ENCODE results near the gene HS1BP3.

HS1BP3 gene

DNA sequence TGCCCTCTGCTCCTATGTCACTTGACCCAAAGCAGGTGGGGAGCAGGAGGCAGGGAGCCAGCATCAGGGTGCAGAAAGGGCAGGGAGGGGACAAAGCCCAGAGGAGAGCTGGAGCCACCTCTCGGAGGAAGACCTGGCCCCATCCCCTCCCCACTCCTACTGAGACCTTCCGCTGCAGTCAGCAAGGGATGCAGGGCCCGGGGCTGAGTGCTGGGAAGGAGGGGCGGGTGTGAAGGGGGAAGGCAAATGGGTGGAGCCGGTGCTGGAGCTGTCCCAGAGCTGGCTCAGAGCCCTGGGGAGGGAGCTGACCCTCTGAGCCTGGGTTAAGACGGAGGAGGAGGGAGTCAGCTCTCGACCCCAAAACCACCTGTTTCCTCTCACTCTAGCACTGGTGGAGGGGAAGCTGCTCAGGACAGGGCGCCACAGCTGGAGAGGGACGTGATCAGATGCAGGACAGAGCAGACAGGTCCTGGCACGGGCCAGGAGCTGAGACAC is 33.8 kb downstream of the HS1BP3 start:
- no peak for DNase-seq (ENCODE audit: low spot score)

DNA sequence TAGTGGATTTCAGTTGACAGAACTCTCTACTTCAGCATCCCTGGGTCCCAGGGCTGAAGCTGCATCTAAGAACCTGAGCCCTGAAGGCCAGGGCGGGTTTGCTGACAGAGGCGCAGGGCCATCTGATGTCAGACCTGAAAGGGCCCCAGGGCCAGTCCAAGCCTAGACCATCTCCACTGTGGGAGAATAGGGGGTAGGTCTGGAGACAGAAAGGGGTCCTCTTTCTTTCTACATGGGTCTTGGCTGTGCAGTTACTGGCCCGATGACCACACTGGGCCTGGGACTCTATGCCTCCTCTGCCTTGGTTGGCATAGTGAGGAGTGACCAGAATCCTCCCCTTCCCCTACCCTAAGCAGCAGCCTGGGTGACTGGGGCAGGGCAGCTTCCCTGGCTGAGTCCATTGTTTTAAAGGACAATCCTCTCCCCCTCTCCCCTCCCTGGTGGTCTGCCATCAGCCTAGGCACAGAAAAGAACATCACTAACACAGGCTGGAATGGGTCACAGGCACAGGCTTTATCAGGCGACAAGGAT is 34.5 kb downstream of the HS1BP3 start:
- DNase-seq (ENCODE audit: low spot score) = no peak

DNA sequence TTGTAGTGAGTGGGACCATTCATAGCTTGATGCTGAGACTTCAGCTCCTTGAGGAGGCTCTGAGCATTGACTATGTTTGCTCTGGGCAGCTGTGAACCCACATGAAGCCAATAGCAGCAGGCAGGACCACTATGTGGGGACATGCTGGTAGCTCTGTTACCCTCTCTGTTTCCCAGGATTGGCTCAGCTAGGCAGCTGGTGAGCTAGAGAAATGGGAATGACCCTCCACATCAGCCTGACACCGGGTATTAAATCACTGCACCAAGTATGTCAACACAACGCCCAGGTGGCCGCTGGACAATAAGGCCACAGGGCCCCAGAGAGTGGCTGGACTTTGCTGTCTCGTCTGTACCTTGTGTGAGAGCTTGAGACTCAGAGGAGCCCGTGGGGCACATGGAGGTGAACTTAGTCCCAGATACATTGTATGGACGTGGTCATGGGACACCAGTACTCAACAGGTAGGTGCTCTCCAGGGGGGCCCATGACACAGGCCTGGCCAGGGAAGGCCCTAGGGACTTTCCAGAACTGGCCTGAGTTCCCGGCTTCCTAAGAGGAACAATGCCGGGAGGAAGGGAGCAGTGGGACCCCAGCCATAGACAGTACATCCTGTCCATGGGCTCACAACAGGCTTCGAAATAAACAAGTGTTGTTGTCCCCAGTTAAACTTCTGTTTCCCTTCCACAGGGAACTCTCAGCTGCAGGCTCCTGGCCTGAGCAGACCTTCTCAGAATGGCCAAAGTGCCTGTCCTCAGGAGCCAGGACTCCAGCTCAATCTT is 35.2 kb downstream of the HS1BP3 start:
- DNase-seq (ENCODE audit: low spot score) = no peak

DNA sequence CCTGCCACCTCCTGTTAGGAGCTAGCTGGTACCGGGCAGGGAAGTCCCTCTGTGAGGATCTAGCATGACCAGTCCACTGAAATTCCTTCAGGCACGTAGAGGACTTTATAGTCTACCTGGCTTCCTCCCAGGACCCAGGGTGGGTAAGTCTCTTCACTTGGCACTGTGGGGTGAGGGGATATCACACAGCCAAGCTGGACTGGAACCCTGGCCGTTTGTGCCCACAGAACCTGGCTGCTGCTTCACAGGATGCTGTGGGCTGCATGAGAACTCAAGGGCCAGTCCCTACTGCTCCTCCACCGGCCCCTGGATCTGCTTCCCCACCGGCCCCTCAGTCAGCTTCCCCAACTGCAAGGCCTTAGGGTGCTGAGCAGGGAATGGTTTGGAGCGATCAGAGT is 35.8 kb downstream of the HS1BP3 start:
- no peak for DNase-seq (ENCODE audit: low spot score)

DNA sequence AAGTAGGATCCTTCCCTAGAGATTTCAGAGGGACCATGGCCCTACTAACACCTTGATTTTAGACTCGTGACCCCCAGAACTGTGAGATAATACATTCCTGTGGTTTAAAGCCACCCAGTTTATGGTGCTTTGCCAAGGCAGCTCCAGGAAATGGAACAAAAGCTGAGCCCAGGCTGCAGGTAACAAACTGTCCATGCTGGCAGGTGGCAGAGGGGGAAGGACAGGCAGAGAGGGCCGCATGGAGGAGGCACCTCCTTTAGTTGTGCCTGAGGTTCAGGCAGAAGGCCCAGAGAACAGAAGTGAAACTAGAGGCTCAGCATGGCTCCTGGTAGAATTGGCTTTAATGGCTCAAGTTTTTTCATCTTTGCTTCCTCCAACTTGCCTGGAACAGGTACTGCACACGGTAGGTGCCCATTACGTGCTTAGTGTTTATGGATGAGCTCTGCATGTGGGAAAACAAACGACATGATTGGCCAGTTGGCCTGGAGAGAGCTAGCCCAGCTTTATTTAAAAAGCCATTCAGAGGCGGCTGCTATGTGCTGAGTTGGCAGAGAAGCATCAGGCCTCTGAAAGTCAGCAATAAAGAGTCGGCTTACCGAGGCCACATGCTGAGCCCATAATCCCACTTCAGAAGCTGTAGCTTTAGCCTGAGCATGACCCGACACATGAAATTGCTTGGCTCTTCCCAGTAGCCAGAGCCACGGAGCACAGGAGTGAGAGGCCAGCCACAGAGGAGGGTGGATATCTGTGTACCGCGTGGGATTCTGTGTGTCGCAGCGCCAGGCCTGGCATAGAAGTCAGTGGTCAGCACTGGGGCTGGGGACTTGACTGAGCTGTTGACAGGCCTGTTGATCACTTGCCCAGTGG is 36.5 kb downstream of the HS1BP3 start:
- no peak for DNase-seq (ENCODE audit: low spot score)

DNA sequence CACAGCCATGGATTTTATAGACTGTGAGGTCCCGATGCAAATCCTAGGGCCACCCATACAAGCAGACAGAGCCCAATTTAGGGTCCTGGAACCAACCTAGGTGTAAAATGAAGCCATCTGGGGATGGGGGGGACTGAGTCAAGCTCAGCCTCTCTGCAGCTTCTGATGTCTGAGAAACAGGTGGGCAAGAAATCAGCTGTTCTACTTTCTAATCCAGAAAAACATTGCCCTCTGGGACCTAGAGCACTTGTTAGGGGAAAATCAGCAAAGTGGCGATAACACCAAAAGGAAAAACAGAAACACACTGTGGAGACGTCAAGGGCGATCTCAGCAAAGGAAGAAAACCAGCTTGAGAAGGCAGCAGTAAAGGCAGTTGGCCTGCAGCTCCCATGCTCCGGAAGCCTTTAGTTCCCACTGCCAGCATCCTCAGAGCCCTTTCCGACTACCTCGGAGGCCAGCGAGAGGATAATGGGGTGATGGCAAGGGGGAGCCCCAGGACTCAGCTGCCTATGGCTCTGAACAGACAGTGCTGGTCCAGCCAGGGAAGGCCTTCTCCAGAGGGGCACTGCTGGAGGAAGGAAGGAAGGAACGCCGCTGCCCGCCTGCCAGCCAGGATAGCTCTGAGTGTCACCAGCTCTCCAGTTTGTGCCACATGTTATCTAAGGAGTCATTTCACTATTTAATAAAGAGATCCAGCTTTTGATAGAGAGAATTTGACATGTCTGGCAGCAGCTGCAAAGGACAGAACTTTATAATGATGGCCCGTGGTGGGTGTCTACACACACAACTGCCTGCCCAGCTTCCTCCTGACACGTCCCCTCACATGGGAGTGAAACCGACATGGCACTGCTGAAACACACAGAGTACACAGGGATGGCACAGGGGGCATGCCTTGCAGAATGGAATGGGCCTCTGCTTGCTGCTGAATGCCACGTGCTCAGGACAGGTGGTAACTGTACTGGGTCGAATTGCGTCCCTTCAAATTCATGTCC is 37.7 kb downstream of the HS1BP3 start:
- no peak for DNase-seq (ENCODE audit: low spot score)

DNA sequence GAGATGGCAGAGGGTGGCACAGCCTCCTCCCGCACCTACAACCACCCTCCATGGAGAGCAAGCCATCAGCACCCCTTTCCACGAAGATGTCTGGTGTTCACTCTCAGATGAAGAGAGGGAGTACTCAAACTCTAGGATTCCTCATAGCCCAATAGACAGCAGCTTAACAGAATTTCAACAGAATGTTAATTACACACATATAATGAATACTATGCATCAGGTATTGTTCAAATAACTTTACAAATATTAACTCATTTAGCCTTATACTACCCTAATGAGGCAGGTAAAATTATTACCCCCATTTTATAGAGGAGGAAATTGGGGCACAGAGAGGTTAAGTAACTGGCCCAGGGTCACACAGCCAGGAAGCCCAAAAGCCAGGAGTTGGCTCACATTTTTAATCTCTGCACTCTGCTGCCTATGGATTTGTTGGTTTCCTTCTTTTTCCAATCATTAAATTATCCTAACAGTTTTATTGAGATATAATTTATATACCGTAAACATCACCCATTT is 39.0 kb downstream of the HS1BP3 start:
- DNase-seq (ENCODE audit: low spot score) = no peak

DNA sequence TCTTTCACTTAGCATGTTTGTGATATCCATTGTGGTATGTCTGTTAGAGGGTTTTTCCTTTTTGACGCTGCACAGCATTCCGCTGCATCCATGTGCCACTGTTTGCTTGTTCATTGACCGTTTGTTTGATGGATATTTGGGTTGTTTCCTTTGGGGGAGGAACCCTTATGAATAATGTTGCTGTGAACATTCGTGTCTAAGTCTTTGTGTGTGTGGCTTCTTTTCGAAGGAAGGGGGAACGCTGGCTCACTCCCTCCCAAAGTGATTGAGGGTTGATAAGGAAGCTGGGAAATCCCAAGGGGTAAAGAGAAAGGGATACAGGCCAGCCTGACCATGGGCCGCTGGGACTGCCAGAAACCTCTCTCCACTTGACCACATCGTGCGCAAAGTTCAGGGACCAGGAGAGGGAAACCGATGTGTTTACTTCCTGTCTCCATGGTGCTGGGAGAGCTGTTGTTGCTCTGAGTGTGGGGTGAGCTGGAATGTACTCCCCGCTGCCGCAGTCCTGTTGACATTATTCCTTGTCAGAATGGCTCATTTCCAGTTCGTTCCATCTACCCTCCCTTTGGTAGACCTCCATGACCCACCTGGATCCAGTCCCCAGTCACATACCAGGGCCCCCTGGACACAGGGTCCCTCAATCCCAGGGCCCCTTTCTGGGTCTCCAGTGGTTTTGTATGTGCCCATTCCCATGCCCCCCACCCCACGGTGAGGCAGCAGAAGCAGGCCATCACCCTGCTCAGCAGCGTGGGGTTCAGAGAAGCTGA is 39.6 kb downstream of the HS1BP3 start:
- peak; percentile 98 for DNase-seq (ENCODE audit: low spot score)

DNA sequence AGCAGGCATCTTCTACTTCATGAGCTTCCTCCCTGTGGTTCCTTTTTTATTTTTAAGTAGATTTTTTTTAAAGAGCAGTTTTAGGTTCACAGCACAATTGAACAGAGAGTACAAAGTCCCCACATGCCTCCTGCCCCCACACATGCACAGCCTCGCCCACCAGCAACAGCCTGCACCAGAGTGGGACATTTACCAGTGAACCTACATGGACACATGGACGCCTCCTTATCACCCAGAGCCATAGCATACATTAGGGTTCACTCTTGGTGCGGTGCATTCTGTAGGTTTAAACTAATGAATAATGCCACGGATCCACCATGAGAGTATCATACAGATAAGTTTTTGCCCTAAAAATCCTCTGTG is 40.9 kb downstream of the HS1BP3 start:
- DNase-seq (ENCODE audit: low spot score) = no peak

DNA sequence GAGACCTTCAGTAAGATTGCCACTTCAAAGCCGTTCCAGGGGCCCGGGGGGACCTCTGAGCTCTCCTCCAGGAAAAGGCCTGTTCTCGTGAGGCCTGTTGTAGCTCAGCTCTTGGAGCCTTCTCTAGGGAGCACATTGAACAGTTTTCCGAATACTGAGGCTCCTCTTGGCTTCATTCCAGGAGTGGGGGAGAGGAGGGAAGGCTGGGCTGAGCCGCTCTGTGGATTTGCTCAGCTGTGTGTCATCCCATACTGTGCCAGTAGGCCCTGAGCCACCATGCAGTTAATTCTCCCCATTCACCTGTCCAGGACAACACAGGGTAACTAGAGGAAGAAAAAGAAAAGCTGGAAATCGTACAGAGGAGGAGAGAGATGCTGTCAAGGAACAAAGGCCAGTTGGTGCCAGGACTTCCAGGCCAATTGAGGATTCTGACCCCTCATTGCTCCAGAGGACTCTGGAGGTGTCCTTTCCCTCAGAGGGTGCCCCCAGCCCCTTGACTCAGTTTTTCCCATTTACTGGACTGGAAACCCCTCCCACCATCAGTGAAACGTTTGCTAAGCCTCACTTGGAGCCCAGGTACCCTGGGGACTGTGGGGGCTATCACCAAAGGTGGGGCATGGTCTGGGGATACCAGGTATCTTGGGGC is 41.4 kb downstream of the HS1BP3 start:
- DNase-seq (ENCODE audit: low spot score) = peak; percentile 50

DNA sequence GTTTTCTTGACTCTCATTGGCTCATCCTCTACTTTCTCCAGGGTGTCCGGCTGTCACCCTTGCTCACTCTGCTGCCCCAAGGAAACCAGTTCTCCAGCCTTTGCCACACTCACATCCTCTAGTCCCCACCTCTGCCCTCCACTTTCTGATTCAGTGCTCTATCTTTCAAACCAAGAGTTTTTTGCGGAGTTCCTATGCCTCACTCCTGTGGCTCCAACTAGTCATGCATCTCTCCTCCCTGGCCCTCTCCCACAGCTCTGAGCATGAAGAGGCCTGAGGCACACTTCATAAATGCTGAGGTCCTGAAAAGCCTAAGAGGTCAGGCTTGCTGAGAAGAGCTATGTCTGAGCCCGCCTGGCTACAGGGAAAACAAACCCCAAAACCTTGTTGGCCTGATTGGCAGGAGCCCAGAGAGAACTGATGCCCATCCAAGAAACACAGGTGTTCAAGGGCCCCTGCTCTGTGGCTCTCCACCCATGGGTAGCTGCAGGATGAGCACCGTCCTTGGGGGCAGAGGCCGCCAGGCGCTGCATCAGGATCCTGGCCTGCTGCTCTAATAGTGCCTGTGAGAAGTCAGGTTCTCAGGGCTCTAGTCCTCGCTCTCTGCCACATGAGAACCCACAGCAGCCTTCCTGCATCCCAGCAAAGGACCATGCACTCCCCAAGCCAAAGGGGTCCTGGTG is 42.1 kb downstream of the HS1BP3 start:
- no peak for DNase-seq (ENCODE audit: low spot score)

DNA sequence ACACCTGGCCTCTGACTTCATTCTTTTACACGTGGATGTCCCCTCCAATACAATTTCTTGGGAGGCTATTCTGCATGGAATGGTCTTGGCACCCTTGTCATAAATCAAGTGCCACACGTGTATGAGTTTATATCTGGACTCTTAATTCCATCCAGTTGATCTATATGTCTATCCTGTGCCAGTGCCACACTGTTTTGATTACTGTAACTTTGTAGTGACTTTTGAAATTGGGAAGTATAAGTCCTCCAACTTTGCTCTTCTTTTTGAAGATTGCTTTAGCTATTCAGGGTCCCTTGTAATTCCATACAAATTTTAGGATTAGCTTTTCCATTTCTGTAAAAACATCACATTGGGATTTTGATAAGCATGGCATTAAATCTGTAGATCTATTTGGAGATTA is 43.5 kb downstream of the HS1BP3 start:
- DNase-seq (ENCODE audit: low spot score) = no peak

DNA sequence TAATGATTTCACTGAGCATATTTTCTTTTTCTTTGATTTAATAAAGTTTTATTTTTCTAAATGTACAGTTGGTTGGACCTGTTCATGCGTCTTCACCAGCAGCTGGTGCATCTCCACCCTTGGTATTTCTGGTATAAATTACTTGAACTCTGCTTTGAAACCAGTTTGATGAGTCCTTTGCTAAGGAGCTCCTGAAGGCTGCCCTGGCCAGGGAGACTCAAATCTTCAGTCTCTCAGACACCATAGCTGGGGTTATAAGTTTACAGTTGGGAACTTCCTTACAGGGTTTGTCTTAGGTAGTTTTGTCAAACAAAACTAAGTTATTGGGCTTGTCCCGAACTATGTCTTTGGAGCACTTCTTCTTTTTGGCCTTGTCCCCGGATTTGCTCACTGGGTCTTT is 44.7 kb downstream of the HS1BP3 start:
- DNase-seq (ENCODE audit: low spot score) = no peak

DNA sequence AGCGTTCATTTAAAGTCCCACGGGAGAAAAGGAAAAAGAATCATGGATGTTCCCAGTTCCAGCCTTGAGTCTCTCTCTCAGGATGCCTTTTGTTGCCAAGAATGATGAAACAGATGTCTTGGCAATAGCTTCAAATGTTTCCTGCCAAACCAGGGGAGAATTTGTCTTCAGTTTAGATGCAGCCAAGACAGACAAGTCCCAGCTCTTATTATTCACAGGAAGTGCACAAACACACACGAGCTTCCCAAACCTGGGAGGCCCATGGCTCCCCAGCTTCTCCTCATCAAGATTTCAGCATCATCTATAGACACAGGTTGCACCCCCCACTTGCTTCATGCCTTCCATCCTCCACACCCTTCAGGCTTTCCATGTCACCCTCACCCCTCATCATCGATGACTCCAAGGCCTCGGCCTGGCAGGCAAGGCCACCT is 45.9 kb downstream of the HS1BP3 start:
- DNase-seq (ENCODE audit: low spot score) = no peak

DNA sequence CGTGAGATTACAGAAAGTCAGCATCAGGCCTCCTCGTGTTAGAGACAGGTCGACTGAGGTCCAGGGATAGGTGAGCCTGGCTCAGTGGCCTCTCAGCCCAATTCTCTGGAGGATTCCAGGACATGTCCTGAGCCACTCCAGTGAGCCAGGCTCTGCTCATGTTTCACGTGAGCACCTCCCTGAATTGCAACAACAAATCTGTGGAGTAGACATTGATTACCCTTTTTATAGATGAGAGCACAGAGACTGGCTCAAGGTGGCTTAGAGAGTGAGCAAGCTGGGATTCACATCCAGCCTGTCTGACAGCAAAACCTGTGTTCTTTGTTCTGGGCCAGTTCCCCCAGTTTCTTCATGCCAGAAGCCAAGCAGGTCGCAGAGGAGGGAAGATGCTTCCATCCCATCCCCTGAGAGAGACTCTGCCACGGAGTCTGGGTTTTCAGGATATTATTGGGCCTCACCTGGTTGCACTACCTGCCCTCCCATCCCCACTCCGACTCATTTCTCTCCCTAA is 46.4 kb downstream of the HS1BP3 start:
- DNase-seq (ENCODE audit: low spot score) = no peak

DNA sequence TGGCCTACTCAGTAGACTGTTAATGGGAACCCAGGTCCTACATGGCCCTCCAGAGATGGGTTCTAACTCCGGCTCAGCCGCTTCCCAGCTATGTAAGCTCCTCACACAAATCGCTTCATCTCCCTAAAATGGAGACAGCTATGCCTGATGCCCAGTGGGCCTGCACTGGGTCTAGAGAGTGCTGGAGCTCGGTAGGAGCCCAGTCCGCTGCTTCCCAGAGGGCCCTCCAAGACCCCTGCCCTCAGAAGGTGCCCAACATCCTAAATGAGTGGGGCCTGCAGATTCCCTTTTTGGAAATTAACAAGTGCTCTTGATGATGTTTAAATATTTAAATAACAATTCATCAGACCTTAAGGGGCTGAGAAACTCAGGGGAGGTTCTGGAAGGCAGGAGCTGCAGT is 47.1 kb downstream of the HS1BP3 start:
- no peak for DNase-seq (ENCODE audit: low spot score)

DNA sequence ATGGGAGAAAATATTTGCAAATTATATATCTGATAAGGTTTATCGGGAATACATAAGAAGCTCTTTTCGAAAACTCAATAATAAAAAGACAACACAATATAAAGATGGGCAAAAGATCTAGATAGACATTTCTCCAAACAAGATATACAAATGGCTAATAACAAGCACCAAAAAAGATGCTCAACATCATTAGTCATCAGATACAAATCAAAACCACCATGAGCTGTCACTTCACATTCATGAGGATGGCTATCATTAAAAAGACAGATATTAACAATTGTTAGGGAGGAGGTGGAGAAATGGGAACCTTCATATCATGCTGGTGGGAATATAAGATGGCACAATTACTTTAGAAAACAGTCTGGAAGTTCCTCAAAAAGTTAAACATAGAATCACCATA is 48.1 kb downstream of the HS1BP3 start:
- DNase-seq (ENCODE audit: low spot score) = no peak

DNA sequence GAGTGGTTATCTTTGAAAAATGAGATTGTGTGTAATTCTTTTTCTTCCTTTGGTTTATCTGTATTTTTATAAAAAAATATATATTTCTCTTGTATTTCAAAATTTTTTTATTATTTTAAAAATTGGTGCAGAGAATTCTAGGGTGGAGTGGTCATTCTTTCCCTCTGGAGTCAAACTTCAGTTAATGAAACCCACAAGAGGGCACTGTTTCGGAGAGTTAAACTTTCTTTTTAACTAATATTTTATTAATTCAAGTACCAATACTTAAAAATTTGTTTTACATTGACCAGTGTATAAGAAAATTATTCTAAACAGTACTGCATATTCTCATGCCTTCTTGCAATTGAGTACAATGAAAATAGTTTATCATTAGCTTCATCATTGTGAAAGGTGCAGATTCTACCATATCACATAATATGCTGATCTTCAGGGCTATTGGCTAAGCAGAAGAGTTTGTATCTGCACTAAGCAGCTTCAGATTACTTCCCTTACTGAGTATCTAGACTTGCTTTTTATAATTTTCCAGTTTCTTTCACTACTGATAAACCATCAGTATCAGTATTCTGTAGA is 50.1 kb downstream of the HS1BP3 start:
- no peak for DNase-seq (ENCODE audit: low spot score)

DNA sequence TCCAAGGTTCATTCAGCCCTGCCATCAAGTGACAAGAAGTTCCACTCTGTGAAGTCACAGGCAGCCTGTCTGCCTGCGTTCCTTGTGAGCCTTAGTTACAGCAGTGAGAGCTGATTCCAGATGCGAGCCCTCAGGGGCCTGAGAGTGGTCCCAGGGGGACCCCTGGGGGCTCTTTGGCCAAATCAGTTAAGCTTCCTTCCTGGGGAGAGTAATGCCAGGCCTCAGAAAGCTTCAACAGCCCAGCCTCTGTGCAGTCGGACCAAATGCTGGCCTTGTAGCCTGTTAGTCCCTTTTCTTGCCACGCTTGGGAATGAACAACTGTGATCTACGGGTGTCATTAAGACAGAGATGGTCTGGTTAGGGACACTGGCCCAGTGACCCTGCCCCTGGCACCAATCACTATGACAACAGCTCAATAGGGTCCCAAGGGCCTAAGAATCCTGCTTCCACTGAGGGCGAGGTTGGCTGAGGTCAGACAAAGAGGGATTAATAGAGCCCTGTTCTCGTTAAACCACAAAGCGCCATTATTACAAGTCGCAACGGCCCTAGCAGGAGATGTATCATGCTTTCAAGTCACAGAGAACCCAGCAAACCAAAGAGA is 50.9 kb downstream of the HS1BP3 start:
- no peak for DNase-seq (ENCODE audit: low spot score)
